Gastrocnemius medialis (tissue), 4 donors: ENCODE measurements around the gene RANBP10. TPM values are rescaled to one million over a fixed set of nuclear protein-coding genes. Genes with fewer than 3 reads are reported as not detected.
"Not testable (repeated sequence)": the region's sequence is repeated elsewhere in the genome, so short reads cannot be mapped to it uniquely, and the experiment has no call there.

Source experiments
- ATAC-seq, 2 donors: fragments of 150-250 bp; one replicate each; pipeline ENCODE4 v1.9.1; 2016
- DNase-seq, 2 donors: peaks; one replicate each; pipeline ENCODE4 v3.0.0-alpha.2; 2019
- H3K27ac ChIP-seq, 4 donors: fragments of 200-600 bp; sonication (generic); 1 replicate in 1 of 4; 2 replicates in 3 of 4; pipeline ENCODE4 v1.5.1; 2016 to 2018; ENCODE audit warnings: mild to moderate bottlenecking in 2 of 4, moderate library complexity in 1 of 4
- H3K27me3 ChIP-seq, 3 donors: fragments of 200-600 bp; sonication (generic) in 2 of 3; 1 replicate in 1 of 3; 2 replicates in 2 of 3; pipeline versions ENCODE4 v1.5.1 to v1.6.0; 2016 to 2019; ENCODE audit warnings: mild to moderate bottlenecking in 1 of 3, moderate library complexity in 1 of 3
- H3K36me3 ChIP-seq, 2 donors: fragments of 200-600 bp; sonication (generic) in 1 of 2; one replicate each; pipeline ENCODE4 v1.5.1; 2017 to 2018
- H3K4me1 ChIP-seq, 2 donors: fragments of 200-600 bp; sonication (generic) in 1 of 2; one replicate each; pipeline ENCODE4 v1.5.1; 2016 to 2017; ENCODE audit warnings: mild to moderate bottlenecking in 2 of 2
- H3K4me3 ChIP-seq, 4 donors: fragments of 200-600 bp; sonication (generic) in 3 of 4; 1 replicate in 1 of 4; 2 replicates in 3 of 4; pipeline ENCODE4 v1.5.1; 2016 to 2019; ENCODE audit warnings: mild to moderate bottlenecking in 2 of 4
- H3K9me3 ChIP-seq, 3 donors: fragments of 200-600 bp; sonication (generic) in 2 of 3; 1 replicate in 1 of 3; 2 replicates in 2 of 3; pipeline ENCODE4 v1.5.1; 2016 to 2019
- POLR2A ChIP-seq, 2 donors: fragments of 450-650 bp; IDR thresholded peaks; one replicate each; pipeline ENCODE4 v1.6.1; 2017; ENCODE audit warnings: antibody characterized with exemption in 2 of 2, mild to moderate bottlenecking in 2 of 2, moderate library complexity in 2 of 2
- in situ Hi-C, 4 donors: fragments of 200-750 bp; cut with MboI; loops; one replicate each; pipeline versions ENCODE4 v1.15.0 to v1.8.0; 2017; ENCODE audit warnings: low sequenced_read_pairs in 4 of 4
- intact Hi-C: fragments of 100-400 bp; cut with DNase I; formaldehyde crosslinking; loops from one replicate; pipeline ENCODE4 v1.15.1; 2023; ENCODE audit warnings: low total_unique reads
- total RNA-seq, 4 donors: library from RNA; depleted of rRNA; stranded (reverse); fragments of >200 nt; gene quantifications; one replicate each; pipeline versions ENCODE4 v1.1.0 to v1.2.3, GENCODE V29; 2016
- TF ChIP-seq, protein P1 (sequence below), 5 experiments: fragments of 450-650 bp in 3 of 5; fragments of 200-600 bp in 2 of 5; sonication (generic) in 2 of 5; IDR thresholded peaks in 4 of 5; conservative IDR thresholded peaks in 1 of 5; 1 replicate in 4 of 5; 2 replicates in 1 of 5; pipeline ENCODE4 v1.5.1; 2016 to 2019; ENCODE audit warnings: antibody characterized with exemption in 5 of 5, mild to moderate bottlenecking in 3 of 5, moderate library complexity in 3 of 5

The RANBP10 gene
- total RNA-seq, 4 donors from 2014 or later: 12.6 to 46.6 (median 14.8) TPM

DNA sequence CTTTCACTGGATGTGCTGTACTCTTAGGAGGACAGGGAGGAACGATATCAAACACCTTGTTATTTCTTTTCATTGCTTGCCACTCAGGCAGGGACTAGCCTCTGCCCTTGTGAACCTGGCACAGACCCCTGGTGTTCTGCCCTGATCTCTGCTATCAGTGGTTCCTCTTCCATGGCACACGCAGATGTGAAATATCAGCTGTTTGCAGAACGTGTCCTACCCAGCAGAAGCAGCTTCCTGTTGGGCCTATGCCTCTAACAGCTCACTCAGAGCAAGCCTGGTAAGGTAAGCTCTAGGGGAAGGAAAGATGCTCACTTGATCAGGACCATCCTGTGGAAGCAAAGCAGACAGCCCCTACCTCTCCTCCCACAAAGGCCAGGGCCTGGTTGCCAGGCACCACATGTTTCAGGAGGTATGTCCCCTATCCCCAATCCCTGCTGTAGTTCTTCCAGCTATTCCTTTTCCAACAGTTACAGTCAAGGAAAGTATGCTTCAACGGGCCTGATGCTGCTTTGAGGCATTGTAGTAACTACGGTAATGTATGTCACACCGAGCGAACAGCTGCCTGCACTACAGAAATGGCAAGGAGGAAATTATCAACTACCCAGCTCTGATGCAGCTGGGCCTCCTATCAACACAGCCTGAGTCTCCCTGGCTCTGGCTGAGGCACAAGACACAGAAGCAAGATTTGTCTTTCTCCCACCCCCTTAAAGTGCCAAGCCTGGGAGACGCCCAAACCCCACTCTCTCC lies 46.0 kb downstream of the RANBP10 start:
- no peaks in the 10 kb centered on the region for H3K27me3 ChIP-seq
- DNase-seq (peak; percentile 29 to 38), ATAC-seq (peak; percentile 57 to 78)
- H3K36me3 ChIP-seq: no peaks in the 10 kb centered on the region
- TF ChIP-seq, protein P1, sequence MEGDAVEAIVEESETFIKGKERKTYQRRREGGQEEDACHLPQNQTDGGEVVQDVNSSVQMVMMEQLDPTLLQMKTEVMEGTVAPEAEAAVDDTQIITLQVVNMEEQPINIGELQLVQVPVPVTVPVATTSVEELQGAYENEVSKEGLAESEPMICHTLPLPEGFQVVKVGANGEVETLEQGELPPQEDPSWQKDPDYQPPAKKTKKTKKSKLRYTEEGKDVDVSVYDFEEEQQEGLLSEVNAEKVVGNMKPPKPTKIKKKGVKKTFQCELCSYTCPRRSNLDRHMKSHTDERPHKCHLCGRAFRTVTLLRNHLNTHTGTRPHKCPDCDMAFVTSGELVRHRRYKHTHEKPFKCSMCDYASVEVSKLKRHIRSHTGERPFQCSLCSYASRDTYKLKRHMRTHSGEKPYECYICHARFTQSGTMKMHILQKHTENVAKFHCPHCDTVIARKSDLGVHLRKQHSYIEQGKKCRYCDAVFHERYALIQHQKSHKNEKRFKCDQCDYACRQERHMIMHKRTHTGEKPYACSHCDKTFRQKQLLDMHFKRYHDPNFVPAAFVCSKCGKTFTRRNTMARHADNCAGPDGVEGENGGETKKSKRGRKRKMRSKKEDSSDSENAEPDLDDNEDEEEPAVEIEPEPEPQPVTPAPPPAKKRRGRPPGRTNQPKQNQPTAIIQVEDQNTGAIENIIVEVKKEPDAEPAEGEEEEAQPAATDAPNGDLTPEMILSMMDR (IDR thresholded peaks at IDR 0.05 in 4 of 5, conservative IDR thresholded peaks at IDR 0.05 in 1 of 5): no peak
- no peak for TF ChIP-seq POLR2A (IDR thresholded peaks at IDR 0.05)
- in situ Hi-C loops (no loop called here), intact Hi-C loops (no loop called here)
- H3K4me1 ChIP-seq: peaks cover 17 to 19% of the 10 kb centered on the region in 2 donors
- peak overlapping the region; percentile 35 to 75 (median 57) for H3K27ac ChIP-seq
- H3K4me3 ChIP-seq: no peak overlapping the region
- H3K9me3 ChIP-seq: no peaks in the 10 kb centered on the region

DNA sequence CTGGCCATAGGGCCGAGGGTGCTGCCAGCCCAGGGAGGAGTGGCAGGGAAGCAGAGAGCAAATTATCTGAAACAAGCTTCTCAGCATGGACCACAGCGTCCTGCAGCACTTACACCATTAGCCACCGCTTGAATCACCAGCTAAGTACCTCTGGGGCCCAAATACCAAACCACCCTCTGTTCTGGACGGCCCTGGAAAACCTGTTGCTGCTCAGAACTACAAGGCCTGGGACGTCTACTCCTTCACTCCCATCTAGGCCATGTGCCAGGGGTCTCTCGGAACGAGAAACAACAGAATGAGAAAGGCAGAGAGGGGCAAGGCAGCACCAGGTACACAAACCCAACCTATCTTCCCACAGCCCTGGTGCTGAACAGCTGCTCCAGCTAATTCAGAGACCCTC lies 47.4 kb downstream of the RANBP10 start:
- intact Hi-C loops (no loop called here), in situ Hi-C loops (no loop called here)
- H3K4me1 ChIP-seq: peaks cover 17 to 19% of the 10 kb centered on the region in 2 donors
- no peaks in the 10 kb centered on the region for H3K9me3 ChIP-seq
- DNase-seq: no peak
- H3K27ac ChIP-seq: peak overlapping the region; percentile 35 to 75 (median 57)
- no peaks in the 10 kb centered on the region for H3K36me3 ChIP-seq
- H3K27me3 ChIP-seq: no peaks in the 10 kb centered on the region
- ATAC-seq: no peak
- H3K4me3 ChIP-seq: no peak overlapping the region
- TF ChIP-seq, protein P1 (IDR thresholded peaks at IDR 0.05 in 4 of 5, conservative IDR thresholded peaks at IDR 0.05 in 1 of 5): no peak
- no peak for TF ChIP-seq POLR2A (IDR thresholded peaks at IDR 0.05)

DNA sequence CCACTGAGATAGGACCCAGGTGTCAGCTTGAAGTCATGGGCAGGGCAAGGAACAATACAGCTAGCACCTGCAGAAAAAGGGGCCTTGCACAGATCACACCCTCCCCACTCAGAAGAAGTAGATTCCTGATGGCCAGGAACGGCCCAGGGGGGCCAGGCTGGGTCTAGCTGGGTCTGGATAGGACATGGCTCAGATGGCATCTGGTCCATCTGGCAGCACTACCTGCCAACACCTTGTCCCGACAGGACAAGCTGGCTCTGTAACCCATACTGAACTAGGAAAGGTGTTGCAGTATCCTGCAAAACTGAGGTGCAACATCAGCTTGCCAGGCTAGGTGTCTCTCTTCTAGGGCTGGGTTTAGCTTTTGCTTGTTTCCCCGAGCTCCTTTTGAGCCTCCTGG lies 48.4 kb downstream of the RANBP10 start:
- Histone ChIP-seq H3K27ac (no peak overlapping the region), H3K36me3 (no peaks in the 10 kb centered on the region), H3K27me3 (no peaks in the 10 kb centered on the region), H3K4me1 (peaks cover 17% of the 10 kb centered on the region in 2 donors), H3K9me3 (no peaks in the 10 kb centered on the region), H3K4me3 (no peak overlapping the region)
- DNase-seq (no peak), ATAC-seq (no peak)
- TF ChIP-seq POLR2A (IDR thresholded peaks at IDR 0.05): no peak
- TF ChIP-seq, protein P1 (IDR thresholded peaks at IDR 0.05 in 4 of 5, conservative IDR thresholded peaks at IDR 0.05 in 1 of 5): no peak
- intact Hi-C loops: no loop called here
- in situ Hi-C loops: no loop called here

DNA sequence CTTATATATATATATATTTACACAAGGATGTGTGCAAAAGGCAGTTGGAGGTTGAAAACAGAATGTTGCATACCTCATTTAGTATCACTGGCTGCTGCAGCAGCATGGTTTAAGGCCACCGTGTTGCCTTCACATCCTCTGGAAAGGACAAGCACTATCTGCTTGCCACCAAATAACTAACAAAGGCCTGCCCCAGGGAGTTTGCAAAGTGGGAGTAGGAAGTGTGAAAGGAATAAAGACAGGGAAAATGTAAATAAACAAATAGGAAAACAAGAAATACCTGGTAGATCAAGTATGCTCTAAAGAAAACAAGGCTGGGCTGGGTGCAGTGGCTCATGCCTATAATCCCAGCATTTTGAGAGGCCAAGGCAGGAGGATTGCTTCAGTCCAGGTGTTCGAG lies 53.7 kb downstream of the RANBP10 start:
- intact Hi-C loops: no loop called here
- H3K4me3 ChIP-seq: no peak overlapping the region
- H3K27ac ChIP-seq: no peak overlapping the region
- no peaks in the 10 kb centered on the region for H3K27me3 ChIP-seq
- peaks cover 6 to 14% of the 10 kb centered on the region in 2 donors for H3K4me1 ChIP-seq
- H3K9me3 ChIP-seq: no peaks in the 10 kb centered on the region
- peaks cover 0 to 4% of the 10 kb centered on the region in 2 donors for H3K36me3 ChIP-seq
- DNase-seq (no peak), ATAC-seq (no peak)
- in situ Hi-C loops: no loop called here
- TF ChIP-seq, protein P1 (IDR thresholded peaks at IDR 0.05 in 4 of 5, conservative IDR thresholded peaks at IDR 0.05 in 1 of 5): no peak
- TF ChIP-seq POLR2A (IDR thresholded peaks at IDR 0.05): no peak

DNA sequence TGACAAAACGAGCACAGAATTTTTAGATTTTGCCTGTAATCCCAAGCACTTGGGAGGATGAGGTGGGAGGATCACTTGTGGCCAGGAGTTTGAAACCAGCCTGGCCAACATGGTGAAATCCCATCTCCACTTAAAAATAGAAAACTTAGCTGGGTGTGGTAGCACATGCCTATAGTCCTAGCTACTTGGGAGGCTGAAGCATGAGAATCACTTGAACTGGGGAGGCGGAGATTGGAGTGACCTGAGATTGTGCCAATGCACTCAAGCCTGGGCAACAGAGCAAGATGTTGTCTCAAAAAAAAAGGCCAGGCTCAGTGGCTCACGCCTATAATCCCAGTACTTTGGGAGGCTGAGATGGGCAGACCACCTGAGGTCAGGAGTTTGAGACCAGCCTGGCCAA lies 55.0 kb downstream of the RANBP10 start:
- Histone ChIP-seq H3K27ac (peak overlapping the region in 1 of 4 donors; percentile 33), H3K4me1 (peaks cover 6 to 14% of the 10 kb centered on the region in 2 donors)
- H3K9me3 ChIP-seq, DNase-seq, H3K4me3 ChIP-seq, in situ Hi-C loops, H3K36me3 ChIP-seq, H3K27me3 ChIP-seq, intact Hi-C loops: not testable (repeated sequence)
- ATAC-seq: peak in 1 of 2 donors; percentile 31
